ENCODE measurements around the gene SMARCD3.

The SMARCD3 gene

DNA sequence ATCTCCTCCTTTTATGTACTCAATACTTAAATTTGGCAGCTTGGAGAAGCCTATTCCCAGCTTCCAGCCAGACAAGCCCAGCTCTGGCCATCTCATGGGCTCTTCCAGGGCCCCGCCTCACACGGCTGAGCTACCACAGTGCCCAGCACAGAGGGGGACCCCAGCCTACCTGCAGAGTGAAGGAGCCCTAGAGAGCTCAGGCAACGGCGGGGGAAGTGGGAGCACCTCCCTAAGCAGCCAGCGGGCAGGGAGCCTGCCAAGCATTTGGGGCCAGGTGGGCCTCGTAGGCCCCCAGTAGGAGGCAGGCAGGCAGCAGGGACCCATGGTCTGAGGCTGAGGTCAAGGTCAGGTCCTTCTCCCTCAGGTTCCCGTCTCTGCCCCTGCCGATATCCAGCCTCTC, 29.1 kb upstream of the SMARCD3 start:
- DNase-seq (ENCODE audit: low read depth), result no peak
- no peak overlapping the region for H3K4me3 ChIP-seq (ENCODE audit: control insufficient read depth, low read depth, low read length)
- no peak for TF ChIP-seq CTCF (IDR thresholded peaks at IDR 0.05; ENCODE audit: control insufficient read depth, insufficient read depth, low read depth, low read length, missing control alignments)

- no peak for TF ChIP-seq CTCF (IDR thresholded peaks at IDR 0.05; ENCODE audit: control insufficient read depth, insufficient read depth, low read depth, low read length, missing control alignments)
- peak overlapping the region; percentile 44 for H3K4me3 ChIP-seq (ENCODE audit: control insufficient read depth, low read depth, low read length)
- DNase-seq (ENCODE audit: low read depth), result no peak
These were observed 28.4 kb upstream of the SMARCD3 start for GRCh38 chr7:151276666-151277590.

DNA sequence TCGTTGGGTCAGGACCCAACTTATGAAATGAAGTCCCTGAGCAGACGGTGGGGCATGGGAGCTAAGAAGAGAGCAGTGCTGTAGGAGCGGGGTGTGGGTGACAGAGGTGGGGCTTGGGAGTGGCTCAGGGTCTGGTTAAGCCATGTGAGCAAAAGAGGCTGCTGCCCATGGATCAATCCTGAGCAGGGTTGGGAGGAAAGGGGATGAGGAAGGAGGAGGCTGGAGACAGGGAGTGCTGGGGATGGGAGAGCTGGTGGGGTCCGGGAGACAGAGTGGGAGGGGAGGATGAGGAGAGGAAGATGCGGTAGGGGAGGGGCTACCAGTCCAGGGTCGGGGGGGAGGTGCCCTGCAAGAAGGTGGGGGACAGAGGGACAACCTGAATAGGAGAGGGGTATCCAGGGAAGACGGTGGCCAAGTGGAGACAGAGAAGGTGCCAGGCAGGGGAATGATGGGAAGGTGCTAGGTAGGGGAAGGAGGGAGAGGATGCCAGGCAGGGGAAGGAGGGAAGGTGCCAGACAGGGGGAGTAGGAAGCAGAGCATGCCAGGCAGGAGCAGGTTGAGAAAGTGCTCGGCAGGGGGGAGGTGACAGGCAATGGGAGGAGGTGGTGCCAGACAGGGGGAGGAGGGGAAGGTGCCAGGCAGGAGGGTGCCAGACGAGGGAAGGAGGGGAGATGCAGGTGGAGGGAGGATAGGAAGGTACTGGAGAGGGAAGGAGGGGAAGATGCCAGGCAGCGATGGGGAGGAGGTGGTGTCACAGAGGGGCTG, 27.5 kb upstream of the SMARCD3 start:
- H3K4me3 ChIP-seq (ENCODE audit: control insufficient read depth, low read depth, low read length), result no peak overlapping the region; the same call in 1 of the 2 replicates
- no peak for TF ChIP-seq CTCF (IDR thresholded peaks at IDR 0.05; ENCODE audit: control insufficient read depth, insufficient read depth, low read depth, low read length, missing control alignments)
- DNase-seq (ENCODE audit: low read depth), result no peak

- no peak overlapping the region for H3K4me3 ChIP-seq (ENCODE audit: control insufficient read depth, low read depth, low read length)
- no peak for TF ChIP-seq CTCF (IDR thresholded peaks at IDR 0.05; ENCODE audit: control insufficient read depth, insufficient read depth, low read depth, low read length, missing control alignments)
- DNase-seq (ENCODE audit: low read depth), result no peak
These were observed 26.7 kb upstream of the SMARCD3 start for GRCh38 chr7:151274936-151275812.

GRCh38 chr7:151274396-151274795, 25.9 kb upstream of the SMARCD3 start:
- TF ChIP-seq CTCF (IDR thresholded peaks at IDR 0.05; ENCODE audit: control insufficient read depth, insufficient read depth, low read depth, low read length, missing control alignments), result no peak

More at GRCh38 chr7:151274396-151274795, 25.9 kb upstream of the SMARCD3 start:
- H3K4me3 ChIP-seq (ENCODE audit: control insufficient read depth, low read depth, low read length), result no peak overlapping the region
- DNase-seq (ENCODE audit: low read depth), result no peak

Data from AG09309 (cell line).